Chondrocyte (in vitro differentiated cells): ENCODE data around the gene RAB30. TPM values are rescaled to one million over a fixed set of nuclear protein-coding genes. Genes with fewer than 3 reads are reported as not detected.

ENCODE experiments used
- DNase-seq: peaks from one replicate; pipeline ENCODE4 v3.0.0; 2021; ENCODE audit warnings: mixed read lengths, low spot score
- H3K27ac Mint-ChIP-seq: one replicate; pipeline ENCODE4 v1.8.0; 2021; ENCODE audit warnings: mild to moderate bottlenecking, moderate library complexity, mixed read lengths; ENCODE audit not compliant: unreplicated experiment
- H3K27me3 Mint-ChIP-seq: 2 replicates; pipeline ENCODE4 v1.8.0; 2021; ENCODE audit warnings: low read depth, mixed read lengths
- H3K36me3 Mint-ChIP-seq: 2 replicates; pipeline ENCODE4 v1.8.0; 2021; ENCODE audit warnings: low read depth, mixed read lengths
- H3K4me1 Mint-ChIP-seq: 2 replicates; pipeline ENCODE4 v1.8.0; 2021; ENCODE audit warnings: low read depth, mild to moderate bottlenecking, mixed read lengths
- H3K4me3 Mint-ChIP-seq: one replicate; pipeline ENCODE4 v1.8.0; 2021; ENCODE audit warnings: mild to moderate bottlenecking, moderate library complexity, mixed read lengths; ENCODE audit not compliant: unreplicated experiment
- H3K9me3 Mint-ChIP-seq: 2 replicates; pipeline ENCODE4 v1.8.0; 2021; ENCODE audit warnings: low read depth, mixed read lengths
- CTCF ChIP-seq: fragments of 200-600 bp; sonication (generic); IDR thresholded peaks from 2 replicates; pipeline ENCODE4 v1.5.0; 2021; ENCODE audit warnings: antibody characterized with exemption, mild to moderate bottlenecking, moderate library complexity
- total RNA-seq: library from RNA; stranded (reverse); gene quantifications from 3 replicates; pipeline ENCODE4 v1.2.1, GENCODE V29; 2021

RAB30 gene
- total RNA-seq, 1 donor from 2014 or later: 52.6 TPM

GRCh38 chr11:83056204-83056603 lies 15.5 kb downstream of the RAB30 start:
- Mint-ChIP-seq H3K27ac (peak overlapping the region; percentile 39), H3K36me3 (no peaks in the 10 kb centered on the region), H3K9me3 (no peaks in the 10 kb centered on the region), H3K4me1 (peaks cover 72% of the 10 kb centered on the region), H3K27me3 (no peaks in the 10 kb centered on the region), H3K4me3 (no peak overlapping the region)
- DNase-seq: no peak
- no peak for TF ChIP-seq CTCF

- DNase-seq: no peak
- Mint-ChIP-seq H3K4me1 (peaks cover 81% of the 10 kb centered on the region), H3K4me3 (no peak overlapping the region), H3K27ac (no peak overlapping the region), H3K9me3 (no peaks in the 10 kb centered on the region), H3K27me3 (no peaks in the 10 kb centered on the region), H3K36me3 (no peaks in the 10 kb centered on the region)
- TF ChIP-seq CTCF: no peak
Observed at GRCh38 chr11:83054904-83055380, 16.8 kb downstream of the RAB30 start.

GRCh38 chr11:83054001-83054400 lies 17.7 kb downstream of the RAB30 start:
- no peak for DNase-seq

GRCh38 chr11:83051760-83052671 lies 19.7 kb downstream of the RAB30 start:
- no peaks in the 10 kb centered on the region for H3K9me3 Mint-ChIP-seq
- no peak for DNase-seq
- H3K4me3 Mint-ChIP-seq: no peak overlapping the region

More at GRCh38 chr11:83054001-83054400, 17.7 kb downstream of the RAB30 start:
- H3K4me3 Mint-ChIP-seq: no peak overlapping the region
- peak overlapping the region; percentile 95 for H3K27ac Mint-ChIP-seq
- H3K27me3 Mint-ChIP-seq: no peaks in the 10 kb centered on the region
- no peaks in the 10 kb centered on the region for H3K36me3 Mint-ChIP-seq
- peaks cover 74% of the 10 kb centered on the region for H3K4me1 Mint-ChIP-seq
- no peaks in the 10 kb centered on the region for H3K9me3 Mint-ChIP-seq
- TF ChIP-seq CTCF: no peak

More at GRCh38 chr11:83051760-83052671, 19.7 kb downstream of the RAB30 start:
- Mint-ChIP-seq H3K4me1 (peaks cover 84% of the 10 kb centered on the region), H3K27me3 (no peaks in the 10 kb centered on the region), H3K27ac (peak overlapping the region; percentile 95), H3K36me3 (no peaks in the 10 kb centered on the region)
- TF ChIP-seq CTCF: no peak
